HCT116 (cell line): ENCODE data around the gene RIOX2.

Experiments used
- CEBPB ChIP-seq: IDR thresholded peaks from 2 replicates; pipeline ENCODE4 v1.6.1; 2012; ENCODE audit warnings: low read depth
- EGR1 ChIP-seq: IDR thresholded peaks from 2 replicates; pipeline ENCODE4 v1.6.1; 2012; ENCODE audit warnings: low read depth
- EZH2 ChIP-seq: fragments of 200-600 bp; sonication (generic); IDR thresholded peaks from 2 replicates; pipeline ENCODE4 v1.6.1; 2017; ENCODE audit warnings: antibody characterized with exemption, mixed run types
- EZH2phosphoT487 ChIP-seq: fragments of 200-600 bp; IDR thresholded peaks from 2 replicates; pipeline ENCODE4 v1.6.1; 2018; ENCODE audit warnings: antibody characterized with exemption, borderline replicate concordance
- JUND ChIP-seq: IDR thresholded peaks from 2 replicates; pipeline ENCODE4 v1.6.1; 2012
- MAX ChIP-seq: IDR thresholded peaks from 2 replicates; pipeline ENCODE4 v1.6.1; 2012
- POLR2A ChIP-seq: IDR thresholded peaks from 2 replicates; pipeline ENCODE4 v1.7.0; 2011; ENCODE audit warnings: borderline replicate concordance; ENCODE audit not compliant: insufficient read depth, insufficient read length; ENCODE audit errors: extremely low read depth
- POLR2AphosphoS5 ChIP-seq: IDR thresholded peaks from 2 replicates; pipeline ENCODE4 v1.6.1; 2011; ENCODE audit warnings: mild to moderate bottlenecking, low read depth, low read length, moderate library complexity
- SP1 ChIP-seq: IDR thresholded peaks from 2 replicates; pipeline ENCODE4 v1.6.1; 2012; ENCODE audit warnings: low read depth
- YY1 ChIP-seq: IDR thresholded peaks from 2 replicates; pipeline ENCODE4 v1.6.1; 2011; ENCODE audit warnings: low read length, low read depth, moderate library complexity, mild to moderate bottlenecking; ENCODE audit not compliant: insufficient replicate concordance; ENCODE audit errors: extremely low read depth
- ZBTB33 ChIP-seq: IDR thresholded peaks from 2 replicates; pipeline ENCODE4 v1.6.1; 2011; ENCODE audit warnings: mild to moderate bottlenecking, low read length, moderate library complexity; ENCODE audit not compliant: insufficient replicate concordance; ENCODE audit errors: extremely low read depth
- TF ChIP-seq, protein P1 (sequence below), 3 experiments: fragments of 200-600 bp in 1 of 3; sonication (generic) in 1 of 3; IDR thresholded peaks in 2 of 3; conservative IDR thresholded peaks in 1 of 3; 2 replicates each; pipeline ENCODE4 v1.5.1; 2012 to 2017; ENCODE audit warnings: low read depth in 2 of 3, low read length in 2 of 3, antibody characterized with exemption in 1 of 3, borderline replicate concordance in 1 of 3, control low read depth in 1 of 3, mild to moderate bottlenecking in 1 of 3, mixed read lengths in 1 of 3, mixed run types in 1 of 3, moderate library complexity in 1 of 3; ENCODE audit not compliant: insufficient read depth in 1 of 3

DNA sequence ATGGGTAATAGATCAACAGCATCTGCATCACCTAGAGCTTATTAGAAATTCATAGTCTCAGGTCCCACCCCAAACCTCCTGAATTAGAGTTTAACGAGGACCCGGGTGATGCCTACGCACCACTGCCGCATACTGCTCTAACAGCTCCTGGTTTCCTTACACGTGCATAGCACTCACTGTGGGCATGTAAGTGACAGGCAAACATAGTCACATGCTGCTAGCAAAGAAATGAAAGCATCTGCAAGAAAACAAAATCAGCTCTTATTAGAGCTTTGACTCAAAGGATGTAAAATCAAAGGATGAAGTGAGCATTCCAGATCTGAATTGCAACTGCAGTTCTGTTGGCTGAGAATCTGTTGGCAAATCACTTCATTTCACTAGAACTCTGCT is 19.1 kb upstream of the RIOX2 start:
- TF ChIP-seq POLR2AphosphoS5 (no peak), EZH2 (no peak), MAX (no peak), POLR2A (no peak), EZH2phosphoT487 (no peak), YY1 (no peak), SP1 (no peak), CEBPB (no peak), EGR1 (no peak), ZBTB33 (no peak), JUND (no peak)
- TF ChIP-seq, protein P1, sequence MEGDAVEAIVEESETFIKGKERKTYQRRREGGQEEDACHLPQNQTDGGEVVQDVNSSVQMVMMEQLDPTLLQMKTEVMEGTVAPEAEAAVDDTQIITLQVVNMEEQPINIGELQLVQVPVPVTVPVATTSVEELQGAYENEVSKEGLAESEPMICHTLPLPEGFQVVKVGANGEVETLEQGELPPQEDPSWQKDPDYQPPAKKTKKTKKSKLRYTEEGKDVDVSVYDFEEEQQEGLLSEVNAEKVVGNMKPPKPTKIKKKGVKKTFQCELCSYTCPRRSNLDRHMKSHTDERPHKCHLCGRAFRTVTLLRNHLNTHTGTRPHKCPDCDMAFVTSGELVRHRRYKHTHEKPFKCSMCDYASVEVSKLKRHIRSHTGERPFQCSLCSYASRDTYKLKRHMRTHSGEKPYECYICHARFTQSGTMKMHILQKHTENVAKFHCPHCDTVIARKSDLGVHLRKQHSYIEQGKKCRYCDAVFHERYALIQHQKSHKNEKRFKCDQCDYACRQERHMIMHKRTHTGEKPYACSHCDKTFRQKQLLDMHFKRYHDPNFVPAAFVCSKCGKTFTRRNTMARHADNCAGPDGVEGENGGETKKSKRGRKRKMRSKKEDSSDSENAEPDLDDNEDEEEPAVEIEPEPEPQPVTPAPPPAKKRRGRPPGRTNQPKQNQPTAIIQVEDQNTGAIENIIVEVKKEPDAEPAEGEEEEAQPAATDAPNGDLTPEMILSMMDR (IDR thresholded peaks at IDR 0.05 in 2 of 3, conservative IDR thresholded peaks at IDR 0.05 in 1 of 3; ENCODE audit: borderline replicate concordance in 1 of 3, insufficient read depth in 1 of 3, low read depth in 2 of 3, low read length in 2 of 3), result no peak
